SJSA1 (cell line): Measurements from ENCODE around the gene RTEL1. TPM values are rescaled to one million over a fixed set of nuclear protein-coding genes. Genes with fewer than 3 reads are reported as not detected.
A peak's percentile ranks its signal among the peaks of the same experiment; 100 is the strongest.
"Not testable (repeated sequence)": the region's sequence is repeated elsewhere in the genome, so short reads cannot be mapped to it uniquely, and the experiment has no call there.

Source experiments
- DNase-seq, 2 experiments: peaks; one replicate each; pipeline ENCODE4 v3.0.0-alpha.2; 2015 to 2020; ENCODE audit warnings: low spot score in 2 of 2, low read depth in 1 of 2
- H3K27ac ChIP-seq: fragments of 250-450 bp; sonication (Bioruptor Pico); 2 replicates; pipeline ENCODE4 v1.5.1; 2020; ENCODE audit warnings: mild to moderate bottlenecking, moderate library complexity
- H3K27me3 ChIP-seq: fragments of 250-450 bp; sonication (Bioruptor Pico); replicated peaks from 2 replicates; pipeline ENCODE4 v1.5.1; 2020; ENCODE audit warnings: mild to moderate bottlenecking, moderate library complexity
- H3K36me3 ChIP-seq: fragments of 250-450 bp; sonication (Bioruptor Pico); 2 replicates; pipeline ENCODE4 v1.5.1; 2020; ENCODE audit warnings: mild to moderate bottlenecking
- H3K4me1 ChIP-seq: fragments of 250-450 bp; sonication (Bioruptor Pico); replicated peaks from 2 replicates; pipeline ENCODE4 v1.6.1; 2021; ENCODE audit warnings: mild to moderate bottlenecking
- H3K4me3 ChIP-seq: fragments of 250-450 bp; sonication (Bioruptor Pico); 2 replicates; pipeline ENCODE4 v1.5.1; 2020; ENCODE audit warnings: mild to moderate bottlenecking
- H3K9me3 ChIP-seq: fragments of 250-450 bp; sonication (Bioruptor Pico); replicated peaks from 2 replicates; pipeline ENCODE4 v1.5.1; 2020; ENCODE audit warnings: mild to moderate bottlenecking
- total RNA-seq: library from RNA; depleted of rRNA; stranded (reverse); fragments of >200 nt; shearing (Covaris generic); gene quantifications from 2 replicates; pipeline ENCODE4 v1.2.3, GENCODE V29; 2014

The RTEL1 gene
- total RNA-seq, 1 experiment from 2014 or later = 11.0 TPM

DNA sequence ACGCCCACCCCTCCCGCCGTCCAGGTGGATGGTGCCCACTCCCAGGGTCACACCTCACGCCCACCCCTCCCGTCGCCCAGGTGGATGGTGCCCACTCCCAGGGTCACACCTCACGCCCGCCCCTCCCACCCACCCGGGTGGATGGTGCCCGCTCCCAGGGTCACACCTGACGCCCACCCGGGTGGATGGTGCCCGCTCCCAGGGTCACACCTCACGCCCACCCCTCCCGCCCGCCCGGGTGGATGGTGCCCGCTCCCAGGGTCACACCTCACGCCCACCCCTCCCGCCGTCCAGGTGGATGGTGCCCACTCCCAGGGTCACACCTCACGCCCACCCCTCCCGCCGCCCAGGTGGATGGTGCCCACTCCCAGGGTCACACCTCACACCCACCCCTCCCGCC lies 7.6 kb upstream of the RTEL1 start:
- H3K4me1 ChIP-seq = peaks cover 17% of the 10 kb centered on the region
- not testable (repeated sequence) for DNase-seq

DNA sequence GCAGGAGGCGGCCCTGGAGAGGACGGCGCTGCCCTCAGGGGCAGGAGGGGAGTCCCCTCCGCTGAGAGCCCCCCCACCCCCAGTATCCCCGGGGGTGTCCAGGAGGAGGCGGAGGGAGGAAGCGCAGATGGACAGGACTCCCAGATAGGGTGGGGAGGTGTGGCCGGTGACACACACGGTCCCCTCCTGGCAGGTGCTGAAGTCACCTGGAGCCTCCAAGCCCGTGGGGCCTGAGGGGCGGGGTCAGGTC lies 6.2 kb upstream of the RTEL1 start:
- DNase-seq = no peak
- Histone ChIP-seq H3K4me1 (peaks cover 17% of the 10 kb centered on the region), H3K27ac (no peak overlapping the region), H3K4me3 (no peak overlapping the region), H3K9me3 (no peaks in the 10 kb centered on the region), H3K36me3 (no peaks in the 10 kb centered on the region), H3K27me3 (peaks cover 35% of the 10 kb centered on the region)

More for the DNA sequence above, 7.6 kb upstream of the RTEL1 start:
- H3K27me3 ChIP-seq = peaks cover 35% of the 10 kb centered on the region
- H3K27ac ChIP-seq, H3K36me3 ChIP-seq, H3K9me3 ChIP-seq, H3K4me3 ChIP-seq: not testable (repeated sequence)

DNA sequence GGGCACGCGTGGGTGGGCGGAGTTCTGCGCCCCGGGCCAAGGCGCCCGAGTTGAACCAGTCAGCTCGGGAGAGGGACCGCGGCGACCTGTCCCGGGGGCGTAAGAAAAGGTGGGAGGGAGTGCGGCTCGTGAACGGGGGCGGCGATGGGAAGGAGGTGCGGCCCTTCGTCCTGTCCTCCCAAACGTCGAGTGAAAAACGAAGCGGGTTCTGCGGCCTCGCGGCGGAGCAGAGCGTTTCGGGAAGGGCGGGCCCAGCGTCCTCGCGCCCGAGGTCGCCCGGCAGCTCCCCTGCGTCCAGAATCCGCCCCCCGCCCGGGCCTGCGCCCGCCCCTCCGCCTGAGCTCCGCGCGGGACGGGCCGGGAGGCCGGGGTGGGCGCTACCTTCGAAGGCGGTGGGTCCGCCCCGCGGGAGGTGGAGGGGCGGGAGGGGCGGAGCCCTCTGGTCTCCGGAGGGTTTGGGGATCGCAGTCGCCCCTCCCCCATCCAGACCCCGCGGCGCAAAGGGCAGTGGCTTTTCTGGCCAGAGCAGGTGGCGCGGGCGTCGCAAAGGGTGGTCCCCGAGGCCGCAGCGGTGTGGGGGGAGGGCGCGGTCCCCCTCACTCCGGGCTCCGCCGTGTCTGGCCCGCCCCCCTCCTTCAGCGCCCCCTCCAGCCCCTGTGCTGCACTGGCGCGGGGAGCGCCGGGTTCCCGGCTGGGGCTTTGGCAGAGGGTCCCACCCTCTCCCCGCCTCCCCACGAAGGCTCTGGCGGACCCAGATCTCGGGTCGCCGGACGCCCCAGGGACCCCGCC lies 5.7 kb upstream of the RTEL1 start:
- no peak overlapping the region for H3K27ac ChIP-seq
- H3K36me3 ChIP-seq = no peaks in the 10 kb centered on the region
- peaks cover 17% of the 10 kb centered on the region for H3K4me1 ChIP-seq
- peaks cover 35% of the 10 kb centered on the region for H3K27me3 ChIP-seq
- H3K4me3 ChIP-seq = peak overlapping the region; percentile 29
- no peak for DNase-seq
- no peaks in the 10 kb centered on the region for H3K9me3 ChIP-seq

DNA sequence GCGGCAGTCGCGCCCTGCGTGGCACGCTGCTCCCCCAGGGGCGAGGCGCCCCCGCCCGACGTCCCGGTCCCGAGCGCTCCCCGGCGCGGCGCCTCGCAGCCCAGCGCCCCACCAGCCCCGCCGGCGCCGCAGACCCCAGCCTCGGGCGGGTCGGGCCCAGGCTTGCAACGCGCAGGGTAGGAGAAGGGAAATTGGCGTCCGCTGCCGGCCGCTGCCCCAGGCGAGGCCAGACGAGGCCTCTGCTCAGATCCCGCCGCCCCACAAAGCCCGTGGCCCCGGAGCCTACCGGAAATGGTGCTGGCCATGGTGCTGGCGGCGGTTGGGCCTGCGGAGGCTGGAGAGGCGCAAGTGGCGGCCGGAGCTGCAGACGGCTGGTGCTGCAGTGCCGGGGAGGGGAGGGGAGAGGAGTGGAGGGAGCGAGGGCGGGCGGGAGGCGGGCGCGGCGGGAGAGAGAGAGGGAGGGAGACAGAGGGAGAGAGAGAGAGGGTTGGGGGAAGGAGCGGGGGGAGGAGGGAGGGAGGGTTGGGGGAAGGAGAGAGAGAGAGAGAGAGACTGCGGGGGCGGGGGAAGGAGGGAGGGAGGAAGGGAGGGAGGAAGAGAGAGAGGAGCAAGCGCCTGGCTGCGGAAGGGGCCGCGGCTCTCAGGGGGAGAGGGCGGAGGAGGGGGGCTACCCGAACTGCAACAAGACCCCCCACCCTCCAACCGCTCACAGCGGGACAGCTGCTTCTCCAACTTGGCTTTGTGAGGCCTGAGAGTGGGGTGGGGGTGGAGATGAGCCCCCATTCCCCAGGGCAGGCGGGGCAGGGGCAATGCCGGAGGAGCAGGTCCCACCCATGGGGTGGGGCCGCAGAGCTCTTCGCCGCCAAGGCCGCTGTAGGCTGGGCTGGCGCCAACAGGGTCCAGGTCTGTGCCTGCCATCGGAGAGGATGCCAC lies 4.8 kb upstream of the RTEL1 start, which contains the start of gene STMN3:
TSS of gene STMN3 (minus strand) at position 384 of the 933 bp plus-strand sequence. CDS start at position 305, 79 bp downstream.
- no peaks in the 10 kb centered on the region for H3K36me3 ChIP-seq
- H3K4me3 ChIP-seq = peak within 1 kb of the TSS; percentile 29
- H3K27ac ChIP-seq = no peak within 1 kb of the TSS
- H3K9me3 ChIP-seq = no peaks in the 10 kb centered on the region
- H3K27me3 ChIP-seq = peaks cover 35% of the 10 kb centered on the region
- peaks cover 21% of the 10 kb centered on the region for H3K4me1 ChIP-seq
- peak; percentile 29 to 74 for DNase-seq

DNA sequence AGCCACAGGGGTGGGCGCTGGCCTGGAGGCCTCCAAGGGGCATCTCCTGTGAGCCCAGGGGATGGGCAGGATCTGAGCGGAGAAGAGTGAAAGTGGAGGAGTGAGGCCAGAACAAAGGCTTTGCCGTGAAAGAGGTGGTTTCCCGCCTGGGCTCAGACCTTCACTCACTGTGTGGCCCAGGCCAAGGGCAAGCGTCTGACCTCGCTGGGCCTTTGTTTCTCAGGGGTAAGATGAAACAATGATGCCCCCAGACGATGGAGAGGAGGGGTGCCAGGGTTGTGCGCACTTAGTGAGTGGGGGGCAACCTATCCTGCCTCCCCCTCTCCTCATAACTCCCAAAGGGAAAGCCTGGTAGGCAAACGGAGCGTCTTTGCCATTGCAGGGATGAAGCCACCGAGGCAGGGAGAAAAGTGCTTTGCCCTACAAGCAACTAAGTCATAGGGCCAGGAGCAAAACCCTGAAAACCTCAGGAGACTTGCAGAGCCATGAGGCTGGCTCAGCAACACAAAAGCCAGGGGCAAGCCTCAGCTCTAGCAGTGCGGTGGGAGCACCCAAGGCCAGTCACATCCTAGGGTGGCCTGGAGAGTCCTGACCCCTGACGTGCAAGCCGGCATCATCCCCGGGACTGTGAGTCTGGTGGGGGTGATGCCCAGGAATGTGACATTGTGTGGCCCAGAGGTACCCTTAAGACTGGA lies 4.0 kb upstream of the RTEL1 start:
- H3K4me3 ChIP-seq = no peak overlapping the region
- no peaks in the 10 kb centered on the region for H3K9me3 ChIP-seq
- no peak overlapping the region for H3K27ac ChIP-seq
- DNase-seq = no peak
- peaks cover 23% of the 10 kb centered on the region for H3K4me1 ChIP-seq
- H3K36me3 ChIP-seq = no peaks in the 10 kb centered on the region; the same call in 1 of the 2 replicates
- H3K27me3 ChIP-seq = peaks cover 35% of the 10 kb centered on the region

DNA sequence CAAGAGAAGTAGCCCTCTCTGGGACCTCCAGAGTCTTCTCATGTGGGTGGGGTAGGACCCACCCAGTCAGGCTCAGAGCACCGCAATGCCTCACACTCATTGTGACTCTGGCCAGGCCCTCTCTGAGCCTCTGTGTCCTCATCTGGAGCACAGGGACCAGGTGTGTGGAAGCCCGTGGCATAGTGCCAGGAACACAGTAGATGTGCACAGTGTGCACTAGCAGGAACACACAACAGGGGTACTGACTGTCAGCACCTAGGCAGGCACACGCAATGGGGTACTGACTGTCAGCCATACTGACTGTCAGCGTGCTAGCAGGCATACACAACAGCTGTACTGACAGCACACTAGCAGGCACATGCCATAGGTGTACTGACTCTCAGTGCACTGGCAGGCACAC lies 2.9 kb upstream of the RTEL1 start:
- peaks cover 35% of the 10 kb centered on the region for H3K27me3 ChIP-seq
- H3K4me1 ChIP-seq = peaks cover 27% of the 10 kb centered on the region
- no peak overlapping the region for H3K27ac ChIP-seq
- DNase-seq = no peak
- no peaks in the 10 kb centered on the region for H3K9me3 ChIP-seq
- H3K4me3 ChIP-seq = no peak overlapping the region
- H3K36me3 ChIP-seq = peaks cover 5% of the 10 kb centered on the region

DNA sequence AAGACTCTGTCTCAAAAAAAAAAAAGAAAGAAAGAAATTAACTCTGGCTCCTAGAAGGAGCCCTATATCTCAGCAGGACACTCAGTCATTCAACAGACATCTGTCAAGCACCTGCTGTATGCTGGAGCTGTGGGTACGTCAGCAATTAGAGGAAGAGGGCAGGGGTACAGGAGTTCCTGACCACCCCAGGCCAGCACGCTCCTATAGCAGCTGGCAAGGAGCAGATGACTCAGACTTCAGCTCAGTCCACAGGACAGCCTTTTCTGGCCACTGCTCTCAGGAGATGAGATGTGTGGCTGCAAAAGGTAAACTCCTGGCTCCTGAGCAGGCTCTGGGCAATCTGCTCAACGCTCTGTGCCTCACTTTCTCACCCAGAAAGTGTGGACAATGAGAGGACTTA lies 1.7 kb upstream of the RTEL1 start:
- no peak overlapping the region for H3K4me3 ChIP-seq
- H3K9me3 ChIP-seq = no peaks in the 10 kb centered on the region
- H3K36me3 ChIP-seq = peaks cover 11% of the 10 kb centered on the region
- no peak for DNase-seq
- H3K27me3 ChIP-seq = peaks cover 31% of the 10 kb centered on the region
- H3K27ac ChIP-seq = no peak overlapping the region
- H3K4me1 ChIP-seq = peaks cover 27% of the 10 kb centered on the region

DNA sequence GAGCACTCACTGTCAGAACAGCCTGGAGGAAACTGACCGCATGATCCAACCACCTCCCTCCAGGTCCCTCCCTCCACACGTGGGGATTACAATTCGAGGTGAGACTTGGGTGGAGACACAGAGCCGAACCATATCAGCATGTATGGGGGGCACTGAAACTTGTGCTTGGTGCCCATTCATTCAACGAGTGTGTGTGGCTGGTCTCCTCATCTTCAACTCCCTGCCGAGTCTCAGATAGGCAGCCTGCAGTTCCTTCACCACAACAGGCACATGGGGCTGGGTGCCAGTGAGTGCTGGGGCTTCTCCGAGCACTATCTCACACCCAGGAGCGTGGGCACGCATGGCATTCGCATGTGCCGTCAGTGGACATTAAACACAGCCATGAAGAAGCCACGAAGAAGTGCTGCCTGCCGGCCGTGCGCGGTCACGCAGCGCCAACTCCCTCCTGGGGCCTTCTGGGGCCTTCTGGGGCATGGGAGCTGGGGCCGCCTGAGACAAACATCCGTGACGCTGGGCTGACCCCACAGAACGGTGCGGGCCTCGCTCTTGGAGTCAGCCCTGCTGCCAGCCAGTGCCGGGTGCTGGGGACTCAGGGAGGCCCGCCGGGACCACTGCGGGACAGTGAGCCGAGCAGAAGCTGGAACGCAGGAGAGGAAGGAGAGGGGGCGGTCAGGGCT lies 714 bp upstream of the RTEL1 start:
- Histone ChIP-seq H3K4me3 (no peak overlapping the region; the same call in 1 of the 2 replicates), H3K27me3 (peaks cover 21% of the 10 kb centered on the region), H3K36me3 (peaks cover 20% of the 10 kb centered on the region), H3K27ac (no peak overlapping the region), H3K9me3 (no peaks in the 10 kb centered on the region), H3K4me1 (peaks cover 23% of the 10 kb centered on the region)
- DNase-seq = no peak

DNA sequence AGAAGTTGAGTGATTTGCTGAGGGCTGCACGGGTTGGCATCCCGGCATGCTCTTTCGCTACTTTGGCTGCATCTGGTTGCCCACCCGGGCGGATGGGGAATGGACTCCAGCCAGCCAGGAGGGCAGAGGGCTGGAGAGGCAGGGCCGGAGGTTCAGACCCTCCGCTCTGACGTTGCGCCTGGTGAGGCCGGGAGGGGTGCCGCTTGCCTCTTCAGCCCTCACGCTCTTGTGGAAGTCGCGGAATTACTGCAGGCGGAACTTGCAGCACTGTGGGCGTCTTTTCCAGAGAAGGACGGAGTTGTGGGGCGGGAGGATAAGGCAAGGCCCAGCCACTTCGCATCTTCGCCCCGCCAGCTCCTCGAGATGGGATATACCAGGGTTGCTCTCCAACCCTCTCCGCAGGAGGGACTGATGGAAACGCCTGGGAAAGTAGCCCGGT lies 656 bp downstream of the RTEL1 start:
- Histone ChIP-seq H3K9me3 (no peaks in the 10 kb centered on the region), H3K36me3 (peaks cover 34% of the 10 kb centered on the region), H3K27ac (no peak overlapping the region), H3K4me1 (peaks cover 13% of the 10 kb centered on the region), H3K27me3 (peaks cover 11% of the 10 kb centered on the region), H3K4me3 (peak overlapping the region; percentile 72)
- no peak for DNase-seq

DNA sequence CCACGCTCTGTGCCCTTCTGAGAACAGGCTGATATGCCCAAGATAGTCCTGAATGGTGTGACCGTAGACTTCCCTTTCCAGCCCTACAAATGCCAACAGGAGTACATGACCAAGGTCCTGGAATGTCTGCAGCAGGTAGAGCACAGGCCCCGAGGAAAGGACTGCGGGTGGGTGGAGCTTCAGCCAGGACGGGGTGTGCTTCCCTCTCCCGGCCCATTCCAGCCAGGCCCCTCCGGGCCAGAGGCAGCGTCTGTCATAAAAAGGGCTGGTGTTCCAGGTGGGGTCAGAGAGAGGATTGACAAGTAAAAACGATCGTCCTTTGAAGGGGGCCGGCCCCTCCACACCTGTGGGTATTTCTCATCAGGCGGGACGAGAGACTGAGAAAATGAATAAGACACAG lies 1.3 kb downstream of the RTEL1 start:
- H3K4me3 ChIP-seq = peak overlapping the region; percentile 72
- no peak overlapping the region for H3K27ac ChIP-seq
- H3K9me3 ChIP-seq = no peaks in the 10 kb centered on the region
- no peak for DNase-seq
- H3K27me3 ChIP-seq = peaks cover 5% of the 10 kb centered on the region
- peaks cover 10% of the 10 kb centered on the region for H3K4me1 ChIP-seq
- H3K36me3 ChIP-seq = peaks cover 40% of the 10 kb centered on the region

DNA sequence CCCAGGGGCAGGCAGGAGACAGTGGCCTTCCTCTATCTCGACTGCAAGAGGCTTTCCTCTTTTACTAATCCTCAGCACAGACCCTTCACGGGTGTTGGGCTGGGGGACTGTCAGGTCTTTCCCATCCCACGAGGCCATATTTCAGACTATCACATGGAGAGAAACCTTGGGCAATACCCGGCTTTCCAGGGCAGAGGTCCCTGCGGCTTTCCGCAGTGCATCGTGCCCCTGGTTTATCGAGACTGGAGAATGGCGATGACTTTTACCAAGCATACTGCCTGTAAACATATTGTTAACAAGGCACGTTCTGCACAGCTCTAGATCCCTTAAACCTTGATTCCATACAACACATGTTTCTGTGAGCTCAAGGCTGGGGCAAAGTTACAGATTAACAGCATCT lies 2.1 kb downstream of the RTEL1 start:
- H3K27me3 ChIP-seq, DNase-seq, H3K4me3 ChIP-seq, H3K4me1 ChIP-seq, H3K9me3 ChIP-seq, H3K27ac ChIP-seq: not testable (repeated sequence)
- peaks cover 48% of the 10 kb centered on the region for H3K36me3 ChIP-seq

DNA sequence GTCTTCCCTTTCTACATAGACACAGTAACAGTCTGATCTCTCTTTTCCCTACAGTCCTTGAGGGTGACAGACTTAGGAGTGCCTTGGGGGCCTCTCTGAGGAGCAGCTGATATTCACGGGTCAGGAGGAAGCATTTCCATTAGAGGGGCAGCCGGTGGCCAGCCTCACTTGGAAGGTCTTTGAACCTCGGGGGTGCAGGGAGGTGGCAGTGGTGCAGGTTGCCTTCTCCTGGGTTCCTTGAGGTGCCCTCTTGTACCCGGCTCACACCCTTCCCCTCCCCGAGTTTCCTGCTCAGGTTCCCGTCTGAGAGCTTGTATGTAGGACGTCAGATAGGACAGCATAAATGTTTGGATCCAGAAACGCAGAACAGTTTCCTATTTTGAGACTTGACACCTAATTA lies 2.5 kb downstream of the RTEL1 start:
- no peak overlapping the region for H3K4me3 ChIP-seq
- no peak for DNase-seq
- H3K4me1 ChIP-seq = peaks cover 10% of the 10 kb centered on the region
- no peaks in the 10 kb centered on the region for H3K9me3 ChIP-seq
- H3K27me3 ChIP-seq = no peaks in the 10 kb centered on the region
- H3K27ac ChIP-seq = no peak overlapping the region
- peaks cover 53% of the 10 kb centered on the region for H3K36me3 ChIP-seq

DNA sequence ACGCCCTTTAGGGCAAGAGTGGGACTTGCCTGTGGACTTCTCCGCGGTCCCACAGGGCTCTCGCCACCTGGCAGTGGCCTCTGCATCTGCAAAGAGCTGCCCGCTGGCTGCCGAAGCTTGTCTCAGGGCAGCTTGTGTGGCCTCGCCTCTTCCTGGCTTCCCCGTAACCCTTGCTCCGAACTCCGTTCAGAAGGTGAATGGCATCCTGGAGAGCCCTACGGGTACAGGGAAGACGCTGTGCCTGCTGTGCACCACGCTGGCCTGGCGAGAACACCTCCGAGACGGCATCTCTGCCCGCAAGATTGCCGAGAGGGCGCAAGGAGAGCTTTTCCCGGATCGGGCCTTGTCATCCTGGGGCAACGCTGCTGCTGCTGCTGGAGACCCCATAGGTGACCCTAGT lies 3.0 kb downstream of the RTEL1 start:
- no peaks in the 10 kb centered on the region for H3K9me3 ChIP-seq

More for the DNA sequence above, 3.0 kb downstream of the RTEL1 start:
- H3K27me3 ChIP-seq = no peaks in the 10 kb centered on the region
- DNase-seq = no peak
- H3K4me3 ChIP-seq = no peak overlapping the region
- peaks cover 10% of the 10 kb centered on the region for H3K4me1 ChIP-seq
- no peak overlapping the region for H3K27ac ChIP-seq
- H3K36me3 ChIP-seq = peaks cover 57% of the 10 kb centered on the region
